ENCODE data around the gene URB1. TPM values are rescaled to one million over a fixed set of nuclear protein-coding genes. Genes with fewer than 3 reads are reported as not detected.

The URB1 gene
- total RNA-seq, 4 donors from 2014 or later = 4.4 to 14.9 (median 11.0) TPM

DNA sequence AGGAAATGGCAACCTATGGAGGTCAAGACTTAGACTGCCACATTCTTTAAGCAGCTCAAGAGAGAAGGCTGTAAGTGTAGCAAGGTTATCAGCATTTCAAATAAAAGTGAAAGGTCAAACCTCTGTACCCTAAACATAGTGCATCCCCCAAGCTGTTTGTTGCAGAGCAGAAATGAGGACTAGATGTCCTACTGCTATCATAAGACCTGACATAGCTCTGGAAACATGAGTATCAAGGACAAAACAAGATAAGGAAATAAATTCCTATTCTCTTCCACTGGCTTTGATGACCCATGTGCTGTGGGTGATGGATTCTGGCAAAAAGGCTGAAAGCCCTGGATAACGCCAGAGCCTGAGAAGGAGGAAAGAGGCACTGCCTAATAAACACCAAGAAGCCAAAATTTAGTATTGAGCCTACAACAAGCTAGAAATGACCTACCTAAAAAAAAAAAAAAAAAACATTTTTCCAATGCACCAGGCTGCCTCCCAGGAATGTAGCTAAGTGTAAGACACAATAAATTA, 35.9 kb downstream of the URB1 start:
- Histone ChIP-seq H3K4me3 (no peak overlapping the region), H3K36me3 (peaks cover 0 to 97% (median 0%) of the 10 kb centered on the region in 3 donors), H3K27ac (no peak overlapping the region), H3K27me3 (no peaks in the 10 kb centered on the region), H3K9me3 (no peaks in the 10 kb centered on the region), H3K4me1 (no peaks in the 10 kb centered on the region)
- TF ChIP-seq POLR2A (IDR thresholded peaks at IDR 0.05) = no peak
- TF ChIP-seq, protein P1, sequence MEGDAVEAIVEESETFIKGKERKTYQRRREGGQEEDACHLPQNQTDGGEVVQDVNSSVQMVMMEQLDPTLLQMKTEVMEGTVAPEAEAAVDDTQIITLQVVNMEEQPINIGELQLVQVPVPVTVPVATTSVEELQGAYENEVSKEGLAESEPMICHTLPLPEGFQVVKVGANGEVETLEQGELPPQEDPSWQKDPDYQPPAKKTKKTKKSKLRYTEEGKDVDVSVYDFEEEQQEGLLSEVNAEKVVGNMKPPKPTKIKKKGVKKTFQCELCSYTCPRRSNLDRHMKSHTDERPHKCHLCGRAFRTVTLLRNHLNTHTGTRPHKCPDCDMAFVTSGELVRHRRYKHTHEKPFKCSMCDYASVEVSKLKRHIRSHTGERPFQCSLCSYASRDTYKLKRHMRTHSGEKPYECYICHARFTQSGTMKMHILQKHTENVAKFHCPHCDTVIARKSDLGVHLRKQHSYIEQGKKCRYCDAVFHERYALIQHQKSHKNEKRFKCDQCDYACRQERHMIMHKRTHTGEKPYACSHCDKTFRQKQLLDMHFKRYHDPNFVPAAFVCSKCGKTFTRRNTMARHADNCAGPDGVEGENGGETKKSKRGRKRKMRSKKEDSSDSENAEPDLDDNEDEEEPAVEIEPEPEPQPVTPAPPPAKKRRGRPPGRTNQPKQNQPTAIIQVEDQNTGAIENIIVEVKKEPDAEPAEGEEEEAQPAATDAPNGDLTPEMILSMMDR (IDR thresholded peaks at IDR 0.05) = no peak
- DNase-seq = no peak

DNA sequence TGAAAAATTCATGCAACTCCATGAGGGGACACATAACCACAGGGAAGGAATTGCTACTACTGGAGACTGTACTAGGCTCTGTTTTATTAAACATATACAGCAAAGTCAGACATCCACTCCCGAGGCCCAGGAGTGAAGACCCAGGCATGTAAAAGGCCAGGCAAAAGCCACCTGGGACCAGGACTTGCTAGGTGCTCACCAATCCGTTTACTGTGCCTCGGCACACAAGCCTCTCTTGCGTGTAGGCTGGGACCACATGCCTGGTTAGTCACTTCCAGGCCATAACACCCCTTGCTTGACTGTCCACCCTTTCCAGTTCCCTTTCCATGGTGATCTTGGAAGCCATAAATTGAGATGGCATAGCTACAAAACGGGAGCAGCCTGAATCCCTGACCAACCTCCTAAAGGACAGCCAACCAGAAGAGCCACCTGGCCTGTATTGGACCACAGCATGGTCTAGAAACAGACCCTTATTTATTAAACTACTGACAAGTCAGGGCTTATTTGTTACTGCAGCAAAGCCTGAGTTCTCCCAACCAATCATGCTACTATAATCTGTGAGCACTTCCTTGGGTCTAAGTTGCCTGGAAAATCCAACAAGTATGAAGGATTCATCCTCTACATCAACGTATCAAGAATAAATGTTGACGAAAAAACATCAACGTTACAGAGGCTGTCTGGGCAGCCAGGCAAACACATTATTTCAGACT, 39.7 kb downstream of the URB1 start:
- no peak for TF ChIP-seq POLR2A (IDR thresholded peaks at IDR 0.05)
- TF ChIP-seq, protein P1 (IDR thresholded peaks at IDR 0.05) = no peak
- H3K27ac ChIP-seq = no peak overlapping the region
- H3K9me3 ChIP-seq = no peaks in the 10 kb centered on the region
- peaks cover 0 to 95% (median 0%) of the 10 kb centered on the region in 3 donors for H3K36me3 ChIP-seq
- DNase-seq = no peak
- H3K4me3 ChIP-seq = no peak overlapping the region
- no peaks in the 10 kb centered on the region for H3K27me3 ChIP-seq
- no peaks in the 10 kb centered on the region for H3K4me1 ChIP-seq

DNA sequence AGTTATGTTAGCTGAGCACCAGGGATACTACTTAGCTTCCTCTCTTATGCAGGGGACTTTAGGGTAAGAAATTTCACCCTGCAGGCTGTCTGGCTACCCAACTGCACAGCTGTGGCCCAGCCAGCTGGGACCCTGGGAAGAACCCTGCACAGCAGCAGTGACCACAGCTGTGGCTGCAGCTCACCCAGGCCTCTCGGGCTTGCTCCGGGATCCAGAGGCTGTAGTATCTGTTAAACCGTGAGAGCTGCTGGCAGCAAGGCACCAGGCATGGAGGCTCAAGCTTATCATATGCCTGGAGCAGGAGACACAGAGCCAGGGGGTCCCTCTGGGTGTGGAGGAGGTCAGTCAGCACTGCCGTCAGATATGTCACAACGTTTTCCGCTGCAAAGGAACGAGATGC, 40.3 kb downstream of the URB1 start:
- TF ChIP-seq, protein P1 (IDR thresholded peaks at IDR 0.05) = no peak
- TF ChIP-seq POLR2A (IDR thresholded peaks at IDR 0.05) = no peak
- no peak for DNase-seq

DNA sequence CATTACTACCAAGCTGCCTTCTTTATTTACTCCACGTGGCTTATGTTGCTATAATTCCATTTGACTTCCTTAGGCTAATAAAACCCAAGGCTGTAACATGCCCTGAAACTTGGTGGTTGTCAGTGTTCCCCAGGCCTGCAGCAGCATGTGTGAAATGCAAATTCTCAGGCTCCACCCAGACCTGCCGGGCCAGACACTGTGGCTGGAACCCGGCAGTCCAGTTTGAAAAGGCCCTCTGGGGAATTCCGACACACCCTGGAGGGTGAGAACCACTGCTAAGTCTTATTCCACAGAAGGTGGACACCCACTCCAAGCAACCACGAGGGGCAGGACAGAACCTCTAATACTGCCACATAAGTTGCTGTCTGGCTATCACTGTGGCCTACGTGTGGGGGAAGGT, 41.4 kb downstream of the URB1 start:
- DNase-seq = no peak
- Histone ChIP-seq H3K4me3 (no peak overlapping the region), H3K9me3 (no peaks in the 10 kb centered on the region), H3K4me1 (no peaks in the 10 kb centered on the region), H3K27me3 (no peaks in the 10 kb centered on the region), H3K36me3 (peaks cover 0 to 96% (median 0%) of the 10 kb centered on the region in 3 donors), H3K27ac (no peak overlapping the region)
- TF ChIP-seq POLR2A (IDR thresholded peaks at IDR 0.05) = no peak
- TF ChIP-seq, protein P1 (IDR thresholded peaks at IDR 0.05) = no peak

More for the DNA sequence above, 40.3 kb downstream of the URB1 start:
- Histone ChIP-seq H3K27ac (no peak overlapping the region), H3K27me3 (no peaks in the 10 kb centered on the region), H3K4me1 (no peaks in the 10 kb centered on the region), H3K9me3 (no peaks in the 10 kb centered on the region), H3K36me3 (peaks cover 0 to 96% (median 0%) of the 10 kb centered on the region in 3 donors), H3K4me3 (no peak overlapping the region)

DNA sequence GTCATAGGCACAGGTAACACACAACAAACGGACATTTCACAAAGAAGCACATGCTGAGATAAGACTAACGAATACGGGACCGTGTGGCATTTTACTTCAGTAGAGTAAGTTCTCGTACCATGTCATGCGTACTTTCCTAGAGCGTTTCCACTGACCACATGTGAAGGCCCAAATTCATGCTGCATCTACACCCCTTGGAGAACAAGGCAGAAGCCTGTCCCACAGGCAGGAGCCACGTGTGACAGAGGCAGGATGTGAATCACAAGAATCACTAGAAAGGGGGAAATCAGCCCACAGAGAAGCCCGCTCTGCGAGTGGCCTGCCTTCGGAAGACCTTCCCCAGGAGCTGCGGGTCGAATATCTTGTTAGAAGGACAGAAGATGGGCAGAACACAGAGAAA, 41.8 kb downstream of the URB1 start:
- Histone ChIP-seq H3K9me3 (no peaks in the 10 kb centered on the region), H3K27ac (no peak overlapping the region), H3K36me3 (peaks cover 0 to 98% (median 0%) of the 10 kb centered on the region in 3 donors), H3K4me1 (no peaks in the 10 kb centered on the region), H3K4me3 (no peak overlapping the region), H3K27me3 (no peaks in the 10 kb centered on the region)
- TF ChIP-seq, protein P1 (IDR thresholded peaks at IDR 0.05) = no peak
- no peak for TF ChIP-seq POLR2A (IDR thresholded peaks at IDR 0.05)
- DNase-seq = no peak

Measured in Peyer's patch (tissue), 4 donors.